ENCODE measurements around the gene CXXC1. TPM values are rescaled to one million over a fixed set of nuclear protein-coding genes. Genes with fewer than 3 reads are reported as not detected.

Gene CXXC1
- total RNA-seq (10 to 100 TPM; 20.0 to 30.9 (median 21.7) TPM), polyA plus RNA-seq (10 to 100 TPM; 28.0 to 71.6 (median 52.4) TPM)
- long read RNA-seq, donor 1, transcript CXXC1-201 (15 exons, 2,936 nt), result major isoform, 22 of 31 reads
- long read RNA-seq, donor 1, partial matches to known transcripts, result 3 of 31 reads
- long read RNA-seq, donor 1, other reads (novel, unspliced or antisense), result 6 of 31 reads
- long read RNA-seq, donor 2, transcript CXXC1-201 (15 exons, 2,936 nt), result major isoform, 23 of 51 reads
- long read RNA-seq, donor 2, partial matches to known transcripts, result 6 of 51 reads
- long read RNA-seq, donor 2, other reads (novel, unspliced or antisense), result 19 of 51 reads

GRCh38 chr18:50287441-50288347 is at the start of gene CXXC1:
Gene CXXC1 (minus strand): TSS chr18:50287692. CDS start chr18:50287589, 103 bp downstream.
- intact Hi-C loops (cut with DNase I), result loop anchor here in 1 of 2 donors (10.0 kb wide), 1 partner anchor 907 kb away; the partner anchor contains the start of gene MEX3C
- H3K4me1 ChIP-seq, result no peaks in the 10 kb centered on the region
- peak; percentile 95 to 97 (median 96) for ATAC-seq

GRCh38 chr18:50334546-50335152 is 47.2 kb upstream of the CXXC1 start:
- Histone ChIP-seq H3K36me3 (ENCODE audit: insufficient read depth in 1 of 2, low read depth in 1 of 2) (no peaks in the 10 kb centered on the region), H3K27ac (no peak overlapping the region), H3K27me3 (ENCODE audit: insufficient read depth in 3 of 3, low read length in 2 of 3) (no peaks in the 10 kb centered on the region), H3K9me3 (no peaks in the 10 kb centered on the region), H3K4me1 (no peaks in the 10 kb centered on the region), H3K4me3 (no peak overlapping the region)
- no peak for DNase-seq
- no peak for ATAC-seq
- intact Hi-C loops (cut with DNase I), result loop anchor here in 1 of 2 donors (2.0 kb wide), 1 partner anchor 26 kb away; no protein-coding TSS in a partner anchor
- 78 to 91% (median 85%) methylated on average over 7 of the region's 7 CpGs for WGBS, 3 donors
- TF ChIP-seq, protein P1, sequence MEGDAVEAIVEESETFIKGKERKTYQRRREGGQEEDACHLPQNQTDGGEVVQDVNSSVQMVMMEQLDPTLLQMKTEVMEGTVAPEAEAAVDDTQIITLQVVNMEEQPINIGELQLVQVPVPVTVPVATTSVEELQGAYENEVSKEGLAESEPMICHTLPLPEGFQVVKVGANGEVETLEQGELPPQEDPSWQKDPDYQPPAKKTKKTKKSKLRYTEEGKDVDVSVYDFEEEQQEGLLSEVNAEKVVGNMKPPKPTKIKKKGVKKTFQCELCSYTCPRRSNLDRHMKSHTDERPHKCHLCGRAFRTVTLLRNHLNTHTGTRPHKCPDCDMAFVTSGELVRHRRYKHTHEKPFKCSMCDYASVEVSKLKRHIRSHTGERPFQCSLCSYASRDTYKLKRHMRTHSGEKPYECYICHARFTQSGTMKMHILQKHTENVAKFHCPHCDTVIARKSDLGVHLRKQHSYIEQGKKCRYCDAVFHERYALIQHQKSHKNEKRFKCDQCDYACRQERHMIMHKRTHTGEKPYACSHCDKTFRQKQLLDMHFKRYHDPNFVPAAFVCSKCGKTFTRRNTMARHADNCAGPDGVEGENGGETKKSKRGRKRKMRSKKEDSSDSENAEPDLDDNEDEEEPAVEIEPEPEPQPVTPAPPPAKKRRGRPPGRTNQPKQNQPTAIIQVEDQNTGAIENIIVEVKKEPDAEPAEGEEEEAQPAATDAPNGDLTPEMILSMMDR (IDR thresholded peaks at IDR 0.05), result no peak

More at GRCh38 chr18:50287441-50288347, at the start of gene CXXC1:
- H3K27ac ChIP-seq, result peak within 1 kb of the TSS; percentile 91
- TF ChIP-seq, protein P1 (IDR thresholded peaks at IDR 0.05), result peak; percentile 48
- peak within 1 kb of the TSS; percentile 75 for H3K4me3 ChIP-seq
- DNase-seq, result peak; percentile 97 to 98
- H3K36me3 ChIP-seq (ENCODE audit: insufficient read depth in 1 of 2, low read depth in 1 of 2), result peaks cover 0 to 33% of the 10 kb centered on the region in 2 donors
- WGBS, 3 donors, result 0 to 1% (median 0%) methylated on average over 75 to 76 of the region's 76 CpGs
- H3K9me3 ChIP-seq, result no peaks in the 10 kb centered on the region
- H3K27me3 ChIP-seq (ENCODE audit: insufficient read depth in 3 of 3, low read length in 2 of 3), result no peaks in the 10 kb centered on the region

DNA sequence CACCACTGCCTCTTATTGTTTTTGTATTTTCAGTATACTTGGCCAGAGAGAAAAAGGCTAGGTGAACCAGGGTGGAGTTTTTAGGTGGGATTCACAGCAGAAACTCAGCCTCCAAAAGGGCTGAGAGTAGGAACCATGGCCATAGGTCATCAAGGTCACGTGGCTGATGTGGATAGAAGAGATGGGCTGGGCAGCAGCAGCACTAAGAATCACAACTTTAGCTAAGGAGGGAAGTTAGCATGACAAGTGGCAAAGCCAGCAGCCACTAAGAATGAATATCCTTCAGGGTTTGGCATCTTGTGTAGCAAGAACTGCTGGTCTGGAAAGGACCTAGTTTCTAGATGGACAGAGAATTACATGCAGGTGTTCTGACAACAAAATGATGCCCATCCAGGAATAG is 44.2 kb upstream of the CXXC1 start:
- 65 to 76% (median 68%) methylated on average over 1 of the region's 1 CpG for WGBS, 3 donors
- Histone ChIP-seq H3K4me3 (no peak overlapping the region), H3K9me3 (no peaks in the 10 kb centered on the region), H3K36me3 (ENCODE audit: insufficient read depth in 1 of 2, low read depth in 1 of 2) (no peaks in the 10 kb centered on the region), H3K27ac (no peak overlapping the region), H3K4me1 (no peaks in the 10 kb centered on the region), H3K27me3 (ENCODE audit: insufficient read depth in 3 of 3, low read length in 2 of 3) (no peaks in the 10 kb centered on the region)
- intact Hi-C loops (cut with DNase I), result no loop called here
- DNase-seq (no peak), ATAC-seq (no peak)
- TF ChIP-seq, protein P1 (IDR thresholded peaks at IDR 0.05), result no peak

DNA sequence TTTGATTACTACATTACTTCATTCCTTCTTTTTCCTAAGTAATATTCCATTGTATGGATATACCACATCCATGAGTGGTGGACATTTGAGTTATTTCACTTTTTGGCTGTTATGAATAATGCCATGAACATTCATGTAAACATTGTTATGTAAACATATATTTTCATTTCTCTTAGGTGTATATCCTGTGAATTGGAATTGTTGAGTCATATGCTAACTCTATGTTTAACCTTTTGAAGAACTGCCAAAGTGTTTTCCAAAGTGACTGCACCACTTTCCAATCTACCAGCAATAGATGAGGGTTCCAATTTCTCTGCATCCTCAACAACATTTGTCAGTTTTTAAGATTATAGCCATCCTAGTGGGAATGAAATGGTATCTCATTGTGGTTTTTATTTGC is 42.7 kb upstream of the CXXC1 start:
- DNase-seq (no peak), ATAC-seq (no peak)
- Histone ChIP-seq H3K4me3 (no peak overlapping the region), H3K4me1 (no peaks in the 10 kb centered on the region), H3K36me3 (ENCODE audit: insufficient read depth in 1 of 2, low read depth in 1 of 2) (no peaks in the 10 kb centered on the region), H3K9me3 (no peaks in the 10 kb centered on the region), H3K27ac (no peak overlapping the region), H3K27me3 (ENCODE audit: insufficient read depth in 3 of 3, low read length in 2 of 3) (no peaks in the 10 kb centered on the region)
- intact Hi-C loops (cut with DNase I), result no loop called here
- TF ChIP-seq, protein P1 (IDR thresholded peaks at IDR 0.05), result no peak
